CD4-positive, CD25-positive, alpha-beta regulatory T cell (primary cell): ENCODE data around the gene SSTR5. TPM values are rescaled to one million over a fixed set of nuclear protein-coding genes. Genes with fewer than 3 reads are reported as not detected.

ENCODE experiments used
- ATAC-seq, 2 donors: fragments of 150-1000 bp; cut with Tn5 transposase; one replicate each; pipeline ENCODE4 v1.10.0; 2021; ENCODE audit warnings: low read depth in 2 of 2, moderate number of reproducible peaks in 2 of 2, moderate library complexity in 1 of 2
- DNase-seq, 3 donors: peaks; one replicate each; pipeline versions ENCODE4 v3.0.0 to v3.0.0-alpha.2; 2012 to 2022; ENCODE audit warnings: mixed read lengths in 1 of 3
- H3K27ac ChIP-seq: one replicate; pipeline ENCODE4 v1.7.0; 2013; ENCODE audit warnings: mild to moderate bottlenecking, low read length; ENCODE audit not compliant: insufficient read depth, poor library complexity, severe bottlenecking
- H3K27me3 ChIP-seq: one replicate; pipeline ENCODE4 v1.7.0; 2013; ENCODE audit warnings: low read length; ENCODE audit not compliant: control insufficient read depth, insufficient read depth
- H3K36me3 ChIP-seq: one replicate; pipeline ENCODE4 v1.7.0; 2013; ENCODE audit warnings: mild to moderate bottlenecking, low read length, moderate library complexity; ENCODE audit not compliant: control insufficient read depth, insufficient read depth
- H3K4me1 ChIP-seq: 2 replicates; pipeline ENCODE4 v1.7.0; 2013; ENCODE audit warnings: mild to moderate bottlenecking, low read length; ENCODE audit not compliant: insufficient read depth, control insufficient read depth, poor library complexity, severe bottlenecking
- H3K4me3 ChIP-seq: one replicate; pipeline ENCODE4 v1.7.0; 2013; ENCODE audit warnings: low read depth, mild to moderate bottlenecking, low read length, moderate library complexity
- H3K9me3 ChIP-seq, 2 experiments: 1 replicate in 1 of 2; 2 replicates in 1 of 2; pipeline ENCODE4 v1.7.0; 2013; ENCODE audit warnings: low read length in 2 of 2, mild to moderate bottlenecking in 1 of 2, moderate library complexity in 1 of 2; ENCODE audit not compliant: control insufficient read depth in 2 of 2
- H3K27ac Mint-ChIP-seq, 3 donors: one replicate each; pipeline ENCODE4 v1.8.0; 2020 to 2022; ENCODE audit warnings: mild to moderate bottlenecking in 3 of 3, mixed read lengths in 3 of 3, moderate library complexity in 2 of 3
- H3K27me3 Mint-ChIP-seq: one replicate; pipeline ENCODE4 v1.8.0; 2022; ENCODE audit warnings: mild to moderate bottlenecking, mixed read lengths
- H3K36me3 Mint-ChIP-seq: one replicate; pipeline ENCODE4 v1.8.0; 2020; ENCODE audit warnings: mixed read lengths
- H3K4me1 Mint-ChIP-seq, 4 donors: one replicate each; pipeline ENCODE4 v1.8.0; 2020 to 2022; ENCODE audit warnings: mixed read lengths in 4 of 4, mild to moderate bottlenecking in 1 of 4
- H3K4me3 Mint-ChIP-seq, 4 donors: one replicate each; pipeline ENCODE4 v1.8.0; 2020 to 2022; ENCODE audit warnings: mild to moderate bottlenecking in 4 of 4, mixed read lengths in 4 of 4, moderate library complexity in 3 of 4
- H3K9me3 Mint-ChIP-seq, 7 donors: one replicate each; pipeline ENCODE4 v1.8.0; 2020 to 2022; ENCODE audit warnings: mixed read lengths in 7 of 7, mild to moderate bottlenecking in 3 of 7, moderate library complexity in 2 of 7
- polyA plus RNA-seq, 4 donors: library from polyadenylated mRNA; unstranded; fragments of 300-500 nt; fragmentation: Illumina TruSeq; gene quantifications; one replicate each; pipeline ENCODE4 v1.2.3, GENCODE V29; 2021
- total RNA-seq: library from RNA; stranded (reverse); gene quantifications from one replicate; pipeline ENCODE4 v1.2.3, GENCODE V29; 2022

Gene SSTR5
- total and polyA plus RNA-seq, 5 donors from 2014 or later, result not detected

DNA sequence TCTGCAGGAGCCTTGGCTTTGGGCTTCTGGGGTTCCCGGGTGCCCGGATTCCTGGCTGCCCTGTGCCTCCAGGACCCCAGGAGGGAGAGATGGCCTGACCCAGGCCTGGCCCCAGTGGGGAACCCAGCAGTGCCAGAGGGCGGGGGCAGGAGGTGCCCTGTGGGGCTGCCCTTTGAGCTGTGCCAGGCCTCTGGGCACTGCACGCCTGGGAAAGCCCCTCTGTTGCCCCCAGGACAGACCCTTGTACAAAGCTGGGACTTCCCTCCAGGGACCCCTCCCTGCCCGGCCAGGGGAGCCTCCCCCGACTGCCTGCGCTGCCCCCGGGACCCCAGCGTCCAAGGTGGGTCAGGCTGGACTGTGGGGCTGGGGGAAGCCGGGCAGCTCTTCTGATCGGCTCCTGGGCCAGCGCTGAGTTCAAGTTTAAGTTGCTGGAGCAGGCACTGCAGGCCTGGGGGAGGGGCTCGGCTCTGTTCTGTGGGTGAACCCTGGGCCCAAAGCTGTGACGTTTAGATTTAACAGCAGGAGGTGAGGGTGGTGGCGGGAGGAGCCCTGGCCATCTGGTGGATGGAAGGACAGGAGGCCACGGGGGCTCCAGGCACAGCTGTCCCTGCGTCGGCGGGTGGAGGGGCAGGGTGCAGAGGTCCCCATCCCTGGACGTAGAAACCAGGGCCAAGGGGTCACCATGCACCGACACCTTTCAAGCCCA is 51.1 kb downstream of the SSTR5 start:
- no peak for DNase-seq
- Histone ChIP-seq H3K4me3 (no peak overlapping the region), H3K4me1 (no peaks in the 10 kb centered on the region), H3K36me3 (no peaks in the 10 kb centered on the region), H3K27ac (no peak overlapping the region), H3K27me3 (no peaks in the 10 kb centered on the region), H3K9me3 (no peaks in the 10 kb centered on the region)
- ATAC-seq, result no peak
- no peaks in the 10 kb centered on the region for H3K9me3 Mint-ChIP-seq
- H3K36me3 Mint-ChIP-seq, result no peaks in the 10 kb centered on the region
- H3K27ac Mint-ChIP-seq, result no peak overlapping the region
- H3K4me1 Mint-ChIP-seq, result no peaks in the 10 kb centered on the region
- no peak overlapping the region for H3K4me3 Mint-ChIP-seq
- no peaks in the 10 kb centered on the region for H3K27me3 Mint-ChIP-seq

DNA sequence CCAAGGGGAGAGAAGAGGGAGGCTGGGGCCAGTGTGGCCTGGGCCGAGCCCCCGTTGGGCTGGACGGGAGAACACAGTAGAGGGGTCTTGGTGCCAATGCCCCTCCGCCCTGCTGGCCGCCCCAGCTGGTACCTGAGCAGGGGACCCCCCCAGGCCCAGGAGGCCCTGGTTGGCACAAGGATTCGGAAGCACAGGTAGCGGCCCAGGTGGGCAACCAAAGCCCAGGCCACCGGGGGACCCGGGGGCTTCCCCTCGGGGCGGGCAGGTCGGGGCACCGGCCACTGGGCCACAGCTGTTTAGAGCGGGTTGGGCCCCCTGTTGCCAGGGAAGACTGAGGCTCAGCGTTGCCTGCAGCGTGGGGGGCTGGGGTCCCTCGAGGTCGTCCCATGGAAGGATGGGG is 51.7 kb downstream of the SSTR5 start:
- ATAC-seq (no peak), DNase-seq (no peak)
- H3K27ac Mint-ChIP-seq, result no peak overlapping the region
- no peaks in the 10 kb centered on the region for H3K4me1 Mint-ChIP-seq
- no peaks in the 10 kb centered on the region for H3K9me3 Mint-ChIP-seq
- H3K36me3 Mint-ChIP-seq, result no peaks in the 10 kb centered on the region
- Histone ChIP-seq H3K4me3 (no peak overlapping the region), H3K36me3 (no peaks in the 10 kb centered on the region), H3K4me1 (no peaks in the 10 kb centered on the region), H3K27me3 (no peaks in the 10 kb centered on the region), H3K27ac (no peak overlapping the region), H3K9me3 (no peaks in the 10 kb centered on the region)
- no peaks in the 10 kb centered on the region for H3K27me3 Mint-ChIP-seq
- no peak overlapping the region for H3K4me3 Mint-ChIP-seq

DNA sequence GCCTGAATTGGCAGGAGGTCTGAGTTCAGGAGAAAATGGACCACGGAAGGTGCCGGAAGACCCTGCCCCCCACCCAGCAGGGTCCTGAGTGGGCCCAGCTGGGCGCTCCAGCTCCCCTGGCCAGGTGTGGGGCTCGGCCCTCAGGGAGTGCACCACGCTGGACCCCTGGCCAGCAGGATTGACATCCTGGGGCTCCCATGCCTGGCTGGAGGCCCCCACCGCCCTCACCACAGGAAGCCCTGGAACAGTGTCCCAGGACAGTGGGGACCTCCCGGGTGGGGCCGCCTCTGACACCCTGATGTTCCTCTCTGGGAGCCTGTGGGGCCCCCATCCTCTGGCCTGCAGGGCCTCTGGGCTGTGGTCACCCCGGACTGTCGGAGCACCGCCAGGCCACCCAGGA is 52.2 kb downstream of the SSTR5 start:
- H3K27ac ChIP-seq, result no peak overlapping the region
- Mint-ChIP-seq H3K9me3 (no peaks in the 10 kb centered on the region), H3K27me3 (no peaks in the 10 kb centered on the region), H3K27ac (no peak overlapping the region), H3K4me3 (no peak overlapping the region), H3K4me1 (no peaks in the 10 kb centered on the region), H3K36me3 (no peaks in the 10 kb centered on the region)
- ATAC-seq (no peak), DNase-seq (no peak)
- H3K4me3 ChIP-seq, result no peak overlapping the region
- H3K4me1 ChIP-seq, result no peaks in the 10 kb centered on the region
- H3K36me3 ChIP-seq, result no peaks in the 10 kb centered on the region
- H3K9me3 ChIP-seq, result no peaks in the 10 kb centered on the region
- H3K27me3 ChIP-seq, result no peaks in the 10 kb centered on the region

DNA sequence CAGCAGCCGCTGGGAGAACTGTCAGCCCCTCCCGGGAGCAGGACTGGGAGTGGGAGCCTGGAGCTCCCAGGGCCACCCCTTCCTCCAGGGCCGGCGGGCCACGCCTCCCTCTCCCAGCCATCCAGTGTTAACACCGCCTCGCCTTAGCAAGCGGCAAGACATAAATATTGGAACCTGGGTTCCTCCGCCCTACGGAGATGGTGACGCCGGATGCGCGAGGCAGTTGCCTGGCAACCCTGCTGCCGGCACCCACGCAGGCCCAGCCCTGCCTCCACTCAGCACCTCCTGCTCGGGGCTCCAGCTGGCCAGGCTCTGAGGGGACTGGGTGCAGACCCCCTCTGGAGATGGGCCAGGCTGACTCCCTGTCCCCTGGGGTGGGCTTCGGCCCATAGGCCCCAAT is 52.9 kb downstream of the SSTR5 start:
- ATAC-seq, result peak in 1 of 2 donors; percentile 25
- H3K27me3 ChIP-seq, result no peaks in the 10 kb centered on the region
- no peaks in the 10 kb centered on the region for H3K4me1 ChIP-seq
- peak in 1 of 3 donors; percentile 15 for DNase-seq
- H3K27ac ChIP-seq, result no peak overlapping the region
- Mint-ChIP-seq H3K27ac (no peak overlapping the region), H3K9me3 (no peaks in the 10 kb centered on the region), H3K36me3 (no peaks in the 10 kb centered on the region), H3K27me3 (no peaks in the 10 kb centered on the region), H3K4me3 (no peak overlapping the region), H3K4me1 (no peaks in the 10 kb centered on the region)
- no peaks in the 10 kb centered on the region for H3K9me3 ChIP-seq
- H3K36me3 ChIP-seq, result no peaks in the 10 kb centered on the region
- no peak overlapping the region for H3K4me3 ChIP-seq

DNA sequence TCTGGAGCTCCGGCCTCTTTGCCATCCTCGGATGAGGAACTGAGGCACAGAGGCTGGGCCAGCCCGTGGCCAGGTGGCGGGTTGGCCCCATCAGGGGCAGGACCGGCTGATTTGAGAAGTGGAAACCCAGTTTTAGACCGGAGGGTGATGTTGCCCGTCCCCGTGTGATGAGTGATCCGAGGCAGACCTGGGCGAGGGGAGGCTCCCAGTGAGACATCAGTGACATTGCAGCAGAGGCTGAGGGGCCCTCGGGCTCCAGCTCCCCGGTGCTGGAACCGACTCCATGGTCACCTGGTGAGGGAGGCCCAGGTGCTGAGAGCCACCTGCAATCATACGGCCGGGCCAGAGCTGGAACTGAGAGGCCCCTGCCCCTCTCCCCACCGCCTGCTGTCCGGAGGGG is 53.5 kb downstream of the SSTR5 start:
- Histone ChIP-seq H3K27me3 (no peaks in the 10 kb centered on the region), H3K4me1 (no peaks in the 10 kb centered on the region), H3K36me3 (no peaks in the 10 kb centered on the region), H3K4me3 (no peak overlapping the region), H3K9me3 (no peaks in the 10 kb centered on the region), H3K27ac (no peak overlapping the region)
- no peak for ATAC-seq
- Mint-ChIP-seq H3K36me3 (no peaks in the 10 kb centered on the region), H3K27me3 (no peaks in the 10 kb centered on the region), H3K4me3 (no peak overlapping the region), H3K4me1 (no peaks in the 10 kb centered on the region), H3K27ac (no peak overlapping the region), H3K9me3 (no peaks in the 10 kb centered on the region)
- no peak for DNase-seq

DNA sequence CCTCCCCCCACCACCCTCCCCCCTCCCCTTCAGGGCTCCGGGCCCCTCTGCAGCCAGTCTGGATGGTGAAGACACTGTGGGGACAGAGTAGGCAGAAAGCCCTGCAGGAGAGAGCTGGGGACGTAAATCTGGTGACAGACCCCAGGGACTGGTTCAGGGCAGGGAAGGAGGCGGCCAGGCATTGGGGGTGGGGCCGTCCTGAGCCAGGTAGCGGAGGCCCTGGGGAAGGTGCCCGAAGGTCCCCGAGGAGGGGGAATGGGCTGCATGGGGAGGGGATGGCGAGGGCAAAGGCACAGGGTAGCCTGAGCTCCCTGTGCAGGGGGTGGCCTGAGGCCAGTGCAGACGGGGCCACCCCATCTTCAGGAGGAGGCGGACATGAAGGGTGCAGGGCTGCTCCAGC is 54.0 kb downstream of the SSTR5 start:
- Histone ChIP-seq H3K36me3 (no peaks in the 10 kb centered on the region), H3K27ac (no peak overlapping the region), H3K9me3 (no peaks in the 10 kb centered on the region), H3K4me3 (no peak overlapping the region), H3K4me1 (no peaks in the 10 kb centered on the region), H3K27me3 (no peaks in the 10 kb centered on the region)
- no peaks in the 10 kb centered on the region for H3K27me3 Mint-ChIP-seq
- ATAC-seq, result no peak
- H3K4me1 Mint-ChIP-seq, result no peaks in the 10 kb centered on the region
- H3K9me3 Mint-ChIP-seq, result no peaks in the 10 kb centered on the region
- H3K36me3 Mint-ChIP-seq, result no peaks in the 10 kb centered on the region
- DNase-seq, result no peak
- H3K4me3 Mint-ChIP-seq, result no peak overlapping the region
- no peak overlapping the region for H3K27ac Mint-ChIP-seq

DNA sequence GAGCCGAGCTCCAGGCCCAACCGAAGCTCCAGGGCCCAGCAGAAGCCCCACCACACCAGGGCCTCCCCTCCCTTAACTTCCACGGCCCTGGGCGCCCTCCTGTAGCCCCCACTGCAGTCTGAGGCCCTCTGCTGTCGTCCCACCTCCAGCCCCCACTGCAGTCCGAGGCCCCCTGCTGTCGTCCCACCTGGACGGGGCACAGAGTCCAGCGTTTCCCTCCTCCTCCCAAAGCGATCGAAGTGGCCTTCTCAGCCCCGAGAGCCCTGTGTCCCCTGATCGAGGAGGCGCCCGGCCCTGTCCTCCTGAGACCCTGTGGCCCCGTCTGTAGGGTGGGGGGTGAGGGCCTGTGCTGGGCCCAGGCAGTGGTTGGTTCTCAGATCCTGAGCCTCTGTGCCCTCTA is 54.6 kb downstream of the SSTR5 start:
- no peak for DNase-seq
- H3K27ac ChIP-seq, result no peak overlapping the region
- H3K36me3 ChIP-seq, result no peaks in the 10 kb centered on the region
- Mint-ChIP-seq H3K27ac (no peak overlapping the region), H3K4me1 (no peaks in the 10 kb centered on the region), H3K36me3 (no peaks in the 10 kb centered on the region), H3K4me3 (no peak overlapping the region), H3K9me3 (no peaks in the 10 kb centered on the region), H3K27me3 (no peaks in the 10 kb centered on the region)
- no peaks in the 10 kb centered on the region for H3K27me3 ChIP-seq
- H3K9me3 ChIP-seq, result no peaks in the 10 kb centered on the region
- no peaks in the 10 kb centered on the region for H3K4me1 ChIP-seq
- H3K4me3 ChIP-seq, result no peak overlapping the region
- ATAC-seq, result no peak

DNA sequence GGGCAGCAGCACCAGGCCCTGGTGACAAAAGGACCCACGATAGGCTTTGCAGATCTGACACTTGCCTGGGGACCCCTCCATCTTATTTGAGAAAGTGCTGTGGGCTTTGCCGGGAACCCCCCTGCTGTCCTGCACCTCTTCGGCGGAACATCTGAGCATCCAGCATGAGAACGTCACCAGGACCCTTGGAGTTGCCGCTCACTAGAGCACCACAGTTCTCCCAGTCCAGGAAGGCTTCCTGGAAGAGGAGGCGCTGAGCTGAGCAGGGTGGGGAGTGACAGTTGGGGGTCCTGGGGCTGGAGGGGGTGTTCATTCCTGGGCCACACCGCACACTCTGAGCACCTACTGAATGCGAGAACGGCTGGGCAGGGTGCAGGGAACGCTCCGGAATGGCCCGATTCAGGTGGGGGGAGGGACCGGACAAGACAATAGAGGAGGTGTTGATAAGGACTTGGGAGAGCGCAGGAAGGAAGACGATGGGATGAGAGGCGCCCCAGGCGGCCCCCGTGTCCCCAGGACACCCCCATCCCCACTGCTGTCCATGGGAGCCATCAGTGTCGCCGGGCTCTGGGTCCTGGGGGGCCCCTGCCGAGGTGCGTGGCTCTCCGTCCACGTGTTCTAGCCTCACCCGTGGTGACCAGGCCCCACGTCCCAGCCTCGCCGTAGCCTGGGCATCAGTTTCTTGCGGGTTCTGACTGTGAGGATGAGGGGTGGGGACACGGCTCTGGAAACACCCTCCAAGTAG is 55.6 kb downstream of the SSTR5 start:
- DNase-seq, result no peak
- Mint-ChIP-seq H3K4me3 (no peak overlapping the region), H3K27ac (no peak overlapping the region), H3K4me1 (no peaks in the 10 kb centered on the region), H3K9me3 (no peaks in the 10 kb centered on the region), H3K27me3 (no peaks in the 10 kb centered on the region), H3K36me3 (no peaks in the 10 kb centered on the region)
- no peaks in the 10 kb centered on the region for H3K27me3 ChIP-seq
- H3K27ac ChIP-seq, result no peak overlapping the region
- H3K4me1 ChIP-seq, result no peaks in the 10 kb centered on the region
- no peak overlapping the region for H3K4me3 ChIP-seq
- no peaks in the 10 kb centered on the region for H3K36me3 ChIP-seq
- no peak for ATAC-seq
- no peaks in the 10 kb centered on the region for H3K9me3 ChIP-seq
